Measurements from ENCODE around the gene LGALS12.

Gene LGALS12

GRCh38 chr11:63478896-63479295 lies 27.0 kb upstream of the LGALS12 start:
- H3K4me3 ChIP-seq (ENCODE audit: low read depth, low read length): no peak overlapping the region
- DNase-seq (ENCODE audit: low read depth): peak; percentile 72
- peak; percentile 90 for TF ChIP-seq CTCF (IDR thresholded peaks at IDR 0.05; ENCODE audit: low read depth, low read length, missing control alignments)
- in situ Hi-C loops (cut with HindIII; ENCODE audit: low sequenced_read_pairs): no loop called here

GRCh38 chr11:63480039-63480438 lies 25.8 kb upstream of the LGALS12 start:
- TF ChIP-seq CTCF (IDR thresholded peaks at IDR 0.05; ENCODE audit: low read depth, low read length, missing control alignments): no peak
- in situ Hi-C loops (cut with HindIII; ENCODE audit: low sequenced_read_pairs): loop anchor here (5.0 kb wide), 1 partner anchor 147 kb away; no protein-coding TSS in a partner anchor

GRCh38 chr11:63485777-63486176 lies 20.1 kb upstream of the LGALS12 start:
- TF ChIP-seq CTCF (IDR thresholded peaks at IDR 0.05; ENCODE audit: low read depth, low read length, missing control alignments): no peak
- in situ Hi-C loops (cut with HindIII; ENCODE audit: low sequenced_read_pairs): no loop called here
- no peak for DNase-seq (ENCODE audit: low read depth)
- H3K4me3 ChIP-seq (ENCODE audit: low read depth, low read length): no peak overlapping the region

More at GRCh38 chr11:63480039-63480438, 25.8 kb upstream of the LGALS12 start:
- H3K4me3 ChIP-seq (ENCODE audit: low read depth, low read length): no peak overlapping the region
- DNase-seq (ENCODE audit: low read depth): no peak

GRCh38 chr11:63488789-63489188 lies 17.1 kb upstream of the LGALS12 start:
- DNase-seq (ENCODE audit: low read depth): no peak
- in situ Hi-C loops (cut with HindIII; ENCODE audit: low sequenced_read_pairs): no loop called here
- TF ChIP-seq CTCF (IDR thresholded peaks at IDR 0.05; ENCODE audit: low read depth, low read length, missing control alignments): no peak
- H3K4me3 ChIP-seq (ENCODE audit: low read depth, low read length): no peak overlapping the region

- in situ Hi-C loops (cut with HindIII; ENCODE audit: low sequenced_read_pairs): no loop called here
- peak overlapping the region; percentile 33 for H3K4me3 ChIP-seq (ENCODE audit: low read depth, low read length)
- TF ChIP-seq CTCF (IDR thresholded peaks at IDR 0.05; ENCODE audit: low read depth, low read length, missing control alignments): no peak
- DNase-seq (ENCODE audit: low read depth): peak; percentile 84
Observed at GRCh38 chr11:63489879-63490278, 16.0 kb upstream of the LGALS12 start.

GRCh38 chr11:63490551-63491239 lies 15.2 kb upstream of the LGALS12 start, which contains the start of gene PLAAT5:
Gene PLAAT5 (minus strand): TSS chr11:63491167. CDS start chr11:63491034, 133 bp downstream.
- DNase-seq (ENCODE audit: low read depth): no peak
- H3K4me3 ChIP-seq (ENCODE audit: low read depth, low read length): peak within 1 kb of the TSS; percentile 33
- TF ChIP-seq CTCF (IDR thresholded peaks at IDR 0.05; ENCODE audit: low read depth, low read length, missing control alignments): no peak
- in situ Hi-C loops (cut with HindIII; ENCODE audit: low sequenced_read_pairs): no loop called here

All from astrocyte of the cerebellum (primary cell).